Measurements from ENCODE around the gene ILF3.
A peak's percentile ranks its signal among the peaks of the same experiment; 100 is the strongest.

Gene ILF3

DNA sequence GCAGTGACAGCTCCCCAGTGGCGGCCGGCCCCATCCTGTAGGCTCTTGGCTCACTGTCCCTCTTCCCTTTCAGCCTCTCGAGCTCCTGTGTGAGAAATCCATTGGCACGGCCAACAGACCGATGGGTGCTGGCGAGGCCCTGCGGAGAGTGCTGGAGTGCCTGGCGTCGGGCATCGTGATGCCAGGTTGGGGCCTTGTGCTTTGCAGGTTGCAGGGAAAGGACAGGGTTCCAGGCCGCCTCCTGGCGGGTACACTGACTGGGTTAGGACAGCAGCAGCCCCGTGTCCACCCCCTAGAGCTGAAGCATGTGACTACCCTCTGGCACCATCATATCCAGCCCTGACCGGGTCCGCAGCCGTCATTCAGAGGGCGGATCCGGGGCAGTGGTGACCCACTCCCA is 25.6 kb downstream of the ILF3 start:
- DNase-seq: no peak

DNA sequence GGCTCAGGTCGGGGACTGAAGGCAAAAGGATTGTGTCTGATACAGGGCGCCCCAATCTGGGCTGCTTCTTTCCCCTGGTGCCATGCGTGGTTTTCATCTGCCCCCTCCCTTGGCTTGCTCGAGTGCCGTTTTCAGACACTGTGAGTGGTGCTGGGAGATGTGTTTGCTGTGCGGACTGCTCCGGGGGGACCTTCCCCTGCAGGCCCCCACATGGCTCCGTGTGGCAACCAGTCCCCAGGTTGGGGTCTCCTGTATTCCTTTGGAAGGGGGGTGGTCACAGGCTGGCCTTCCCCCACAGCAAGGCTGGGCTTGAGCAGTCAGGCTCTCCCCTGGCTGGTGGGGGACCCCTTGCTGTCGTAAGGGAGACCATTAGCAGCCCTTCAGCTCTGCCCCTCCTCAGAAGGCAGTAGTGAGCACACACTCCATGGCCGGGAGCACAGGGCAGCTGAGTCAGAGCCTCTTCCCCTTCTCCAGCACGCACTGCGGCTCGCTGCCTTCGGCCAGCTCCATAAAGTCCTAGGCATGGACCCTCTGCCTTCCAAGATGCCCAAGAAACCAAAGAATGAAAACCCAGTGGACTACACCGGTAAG is 26.5 kb downstream of the ILF3 start:
- DNase-seq: no peak

GRCh38 chr19:10681658-10682057 is 27.5 kb downstream of the ILF3 start:
- no peak for DNase-seq

DNA sequence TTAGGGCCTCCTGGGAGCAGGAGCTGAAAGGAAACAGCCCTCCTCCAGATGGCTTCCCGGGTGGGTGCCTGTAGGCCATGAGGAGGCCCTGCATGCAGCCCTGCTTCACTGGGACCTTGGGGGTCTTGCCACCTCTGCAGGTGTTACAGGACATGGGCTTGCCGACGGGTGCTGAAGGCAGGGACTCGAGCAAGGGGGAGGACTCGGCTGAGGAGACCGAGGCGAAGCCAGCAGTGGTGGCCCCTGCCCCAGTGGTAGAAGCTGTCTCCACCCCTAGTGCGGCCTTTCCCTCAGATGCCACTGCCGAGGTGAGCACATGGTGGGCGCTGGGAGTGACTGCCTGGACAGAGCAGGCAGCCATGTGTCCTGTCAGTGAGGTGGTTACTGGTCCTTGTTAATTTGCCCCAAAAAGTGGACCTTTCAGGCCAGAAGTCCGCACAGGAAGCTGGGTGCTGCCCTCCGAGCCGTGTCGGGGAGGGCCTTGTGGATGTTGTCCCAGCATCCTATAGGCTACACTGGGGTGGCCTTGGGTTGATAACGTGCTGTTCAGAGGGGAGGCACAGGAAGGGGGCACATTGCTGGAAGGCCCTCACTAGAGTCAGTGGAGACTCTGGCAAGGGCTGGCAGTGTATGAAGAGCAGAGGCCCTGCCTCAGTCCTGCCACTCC is 28.4 kb downstream of the ILF3 start:
- DNase-seq: no peak

DNA sequence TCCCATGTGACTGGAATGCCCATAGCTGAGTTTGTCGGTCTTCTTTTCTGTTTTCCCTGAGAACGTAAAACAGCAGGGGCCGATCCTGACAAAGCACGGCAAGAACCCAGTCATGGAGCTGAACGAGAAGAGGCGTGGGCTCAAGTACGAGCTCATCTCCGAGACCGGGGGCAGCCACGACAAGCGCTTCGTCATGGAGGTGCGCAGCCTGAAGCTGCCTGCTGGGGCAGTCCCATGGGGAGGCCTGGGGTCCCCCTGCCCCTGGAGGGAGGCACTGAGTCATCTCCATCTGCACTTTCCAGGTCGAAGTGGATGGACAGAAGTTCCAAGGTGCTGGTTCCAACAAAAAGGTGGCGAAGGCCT is 28.9 kb downstream of the ILF3 start:
- no peak for DNase-seq

DNA sequence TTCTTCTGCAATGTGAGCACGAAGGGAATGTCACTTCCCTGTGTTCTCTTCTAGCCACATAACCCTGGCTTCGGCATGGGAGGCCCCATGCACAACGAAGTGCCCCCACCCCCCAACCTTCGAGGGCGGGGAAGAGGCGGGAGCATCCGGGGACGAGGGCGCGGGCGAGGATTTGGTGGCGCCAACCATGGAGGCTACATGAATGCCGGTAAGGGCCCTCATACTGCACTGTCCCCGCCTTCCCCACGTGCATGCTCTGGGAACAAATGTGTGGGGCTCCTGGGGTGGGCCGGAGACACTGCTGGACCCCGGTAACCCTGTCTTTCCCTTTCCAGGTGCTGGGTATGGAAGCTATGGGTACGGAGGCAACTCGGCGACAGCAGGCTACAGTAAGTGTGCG is 29.4 kb downstream of the ILF3 start:
- DNase-seq: no peak

- no peak for DNase-seq
These were observed 31.1 kb downstream of the ILF3 start for GRCh38 chr19:10685210-10685609.

GRCh38 chr19:10686193-10686592 is 32.0 kb downstream of the ILF3 start:
- no peak for DNase-seq

GRCh38 chr19:10686661-10687517 is 32.7 kb downstream of the ILF3 start:
- no peak for DNase-seq

DNA sequence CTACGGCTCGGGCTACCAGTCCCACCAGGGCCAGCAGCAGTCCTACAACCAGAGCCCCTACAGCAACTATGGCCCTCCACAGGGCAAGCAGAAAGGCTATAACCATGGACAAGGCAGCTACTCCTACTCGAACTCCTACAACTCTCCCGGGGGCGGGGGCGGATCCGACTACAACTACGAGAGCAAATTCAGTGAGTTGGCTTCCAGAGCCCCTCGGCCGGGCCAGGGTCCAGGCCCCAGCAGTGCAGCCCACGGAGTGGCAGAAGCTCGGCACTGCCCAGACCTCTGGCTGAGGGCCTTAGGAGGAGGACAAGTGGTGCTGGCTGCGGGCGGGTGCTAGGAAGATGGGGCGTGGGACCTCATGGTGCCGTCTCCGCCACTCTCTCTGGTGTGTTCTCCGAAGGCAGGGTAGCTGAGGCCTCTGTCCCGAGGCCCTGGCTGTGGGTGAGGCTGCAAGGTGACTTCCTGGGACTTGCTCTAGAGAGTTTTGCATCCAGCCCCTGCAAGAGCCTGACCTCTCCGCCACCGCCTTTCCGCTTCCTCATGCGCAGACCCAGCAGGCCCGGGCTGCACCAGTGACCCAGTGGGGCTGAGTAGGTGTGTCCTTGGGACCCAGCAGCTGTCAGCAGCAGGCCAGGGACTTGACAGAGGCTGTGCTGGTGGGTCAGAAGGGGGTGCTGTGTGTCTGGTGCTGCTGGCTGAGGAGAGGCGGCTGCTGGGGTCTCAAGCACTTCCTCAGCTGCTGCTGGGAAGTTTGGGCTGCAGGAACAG is 33.6 kb downstream of the ILF3 start:
- no peak for DNase-seq

DNA sequence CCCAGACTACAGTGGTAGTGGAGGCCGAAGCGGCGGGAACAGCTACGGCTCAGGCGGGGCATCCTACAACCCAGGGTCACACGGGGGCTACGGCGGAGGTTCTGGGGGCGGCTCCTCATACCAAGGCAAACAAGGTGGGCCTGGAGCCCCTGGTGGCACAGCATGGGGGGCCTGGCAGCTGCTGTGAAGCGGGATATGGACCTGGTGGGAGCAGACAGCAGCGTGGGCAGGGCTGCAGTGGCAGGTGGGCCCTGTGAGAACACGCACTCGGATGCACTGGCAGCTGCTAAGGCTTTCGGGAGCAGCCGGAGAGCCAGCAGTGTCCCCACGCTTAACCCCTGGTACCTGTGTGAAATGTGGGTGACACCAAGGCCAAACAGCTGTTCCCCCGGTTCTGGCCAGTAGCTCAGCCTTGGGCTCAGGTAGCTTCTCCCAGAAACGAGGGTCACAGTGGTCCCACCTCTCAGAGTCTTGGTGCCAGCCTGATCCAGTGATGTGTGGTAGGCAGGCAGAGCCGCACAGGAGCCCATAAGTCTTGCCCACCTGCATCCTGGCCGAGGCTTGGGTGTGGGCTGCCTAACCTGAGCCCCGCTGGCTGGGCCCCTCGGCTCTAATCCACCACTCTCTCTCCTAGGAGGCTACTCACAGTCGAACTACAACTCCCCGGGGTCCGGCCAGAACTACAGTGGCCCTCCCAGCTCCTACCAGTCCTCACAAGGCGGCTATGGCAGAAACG is 34.6 kb downstream of the ILF3 start:
- DNase-seq: no peak

DNA sequence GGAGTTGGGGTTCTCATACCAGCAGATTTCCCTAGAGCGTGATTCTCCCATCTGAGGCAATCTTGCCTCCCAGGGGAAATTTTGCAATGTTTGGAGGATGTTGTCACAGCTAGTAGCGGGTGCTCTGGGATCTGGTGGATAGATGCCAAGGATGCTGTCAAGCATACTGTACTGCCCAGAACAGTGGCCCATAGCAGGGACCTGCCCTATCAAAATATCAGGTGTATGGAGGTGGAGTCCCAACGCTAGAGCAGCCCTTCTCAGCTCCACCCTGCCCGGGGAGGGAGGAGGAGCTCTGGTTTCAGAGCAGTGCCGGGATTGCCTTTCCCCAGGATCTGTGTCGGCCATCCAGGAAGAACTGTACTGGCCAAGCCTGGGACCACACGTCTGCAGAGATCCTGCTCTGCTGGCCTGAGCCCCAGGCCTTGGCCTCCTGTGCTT is 36.2 kb downstream of the ILF3 start:
- no peak for DNase-seq

- no peak for DNase-seq
These were observed 37.2 kb downstream of the ILF3 start for GRCh38 chr19:10691178-10691881.

GRCh38 chr19:10691883-10692282 is 37.7 kb downstream of the ILF3 start:
- DNase-seq: no peak

GRCh38 chr19:10692673-10693264 is 38.6 kb downstream of the ILF3 start:
- no peak for DNase-seq

DNA sequence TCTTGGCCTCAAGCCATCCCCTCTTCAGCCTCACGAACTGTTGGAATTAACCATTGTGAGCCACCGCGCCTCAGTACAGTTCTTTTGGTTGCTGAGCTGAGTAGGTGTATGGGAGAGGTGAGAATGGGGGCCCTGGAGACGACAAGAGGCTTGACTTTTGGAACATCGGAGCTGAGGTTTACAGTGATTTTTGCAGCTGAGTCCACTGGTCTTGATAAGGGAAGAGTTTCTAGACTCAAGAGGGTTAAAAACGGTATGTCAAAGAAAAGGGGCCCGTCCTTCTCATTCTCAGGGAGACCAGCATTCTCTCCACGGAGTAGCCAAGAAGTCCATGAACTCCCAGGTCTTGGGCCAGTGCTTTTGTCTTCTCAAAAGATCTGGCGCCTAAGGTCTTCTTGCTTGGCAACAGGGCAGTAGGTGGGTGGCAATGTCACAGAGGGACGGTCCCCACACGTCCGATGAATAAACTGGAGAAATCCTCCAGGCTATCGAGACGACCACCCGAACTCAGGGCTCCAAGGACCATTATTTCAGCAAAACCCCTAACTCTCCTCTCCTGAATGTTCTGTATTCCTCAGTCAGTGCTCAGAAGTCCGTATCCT is 40.7 kb downstream of the ILF3 start:
- no peak for DNase-seq

GRCh38 chr19:10695401-10696398 is 41.6 kb downstream of the ILF3 start:
- DNase-seq: peak; percentile 87

GRCh38 chr19:10699650-10700335 is 45.6 kb downstream of the ILF3 start:
- DNase-seq: peak; percentile 50

GRCh38 chr19:10701955-10702525 is 47.9 kb downstream of the ILF3 start:
- peak; percentile 14 for DNase-seq

All from KG1 (cell line).